H9 (cell line): Measurements from ENCODE around the gene FAM32A. TPM values are rescaled to one million over a fixed set of nuclear protein-coding genes. Genes with fewer than 3 reads are reported as not detected.

Experiments
- DNase-seq: peaks from one replicate; pipeline ENCODE4 v3.0.0-alpha.2; 2017
- H2AFZ ChIP-seq: one replicate; pipeline ENCODE4 v1.6.1; 2013; ENCODE audit warnings: mild to moderate bottlenecking, low read length, control low read depth, moderate library complexity
- H2AK5ac ChIP-seq: 2 replicates; pipeline ENCODE4 v1.6.1; 2013; ENCODE audit warnings: low read length, control low read depth, mixed read lengths; ENCODE audit not compliant: insufficient read length
- H2BK120ac ChIP-seq: one replicate; pipeline ENCODE4 v1.6.1; 2013; ENCODE audit warnings: low read depth, mild to moderate bottlenecking, low read length, control low read depth, inconsistent platforms; ENCODE audit not compliant: poor library complexity, severe bottlenecking
- H2BK12ac ChIP-seq: 2 replicates; pipeline ENCODE4 v1.6.1; 2013; ENCODE audit warnings: low read length, control low read depth, mixed read lengths, low read depth; ENCODE audit not compliant: insufficient read length
- H2BK15ac ChIP-seq: 2 replicates; pipeline ENCODE4 v1.6.1; 2013; ENCODE audit warnings: low read depth, low read length, control low read depth
- H2BK20ac ChIP-seq: one replicate; pipeline ENCODE4 v1.6.1; 2013; ENCODE audit warnings: low read depth, mild to moderate bottlenecking, low read length, control low read depth, inconsistent platforms; ENCODE audit not compliant: poor library complexity, severe bottlenecking
- H2BK5ac ChIP-seq: 2 replicates; pipeline ENCODE4 v1.6.1; 2013; ENCODE audit warnings: low read length, control low read depth, mixed read lengths; ENCODE audit not compliant: insufficient read length
- H3K14ac ChIP-seq: 2 replicates; pipeline ENCODE4 v1.6.1; 2013; ENCODE audit warnings: low read length, control low read depth; ENCODE audit not compliant: insufficient read depth
- H3K18ac ChIP-seq: 2 replicates; pipeline ENCODE4 v1.6.1; 2013; ENCODE audit warnings: low read depth, mild to moderate bottlenecking, mixed read lengths, low read length, control low read depth; ENCODE audit not compliant: insufficient read length
- H3K23ac ChIP-seq: 2 replicates; pipeline ENCODE4 v1.6.1; 2013; ENCODE audit warnings: low read length, control low read depth, mixed read lengths, low read depth; ENCODE audit not compliant: insufficient read length
- H3K23me2 ChIP-seq: 2 replicates; pipeline ENCODE4 v1.6.1; 2013; ENCODE audit warnings: low read depth, mild to moderate bottlenecking, mixed read lengths, low read length, control low read depth; ENCODE audit not compliant: insufficient read length, poor library complexity, severe bottlenecking
- H3K27ac ChIP-seq: 2 replicates; pipeline ENCODE4 v1.5.1; 2013; ENCODE audit warnings: low read length, control low read depth, mixed read lengths, low read depth; ENCODE audit not compliant: insufficient read length
- H3K27me3 ChIP-seq: 2 replicates; pipeline ENCODE4 v1.6.1; 2013; ENCODE audit warnings: low read length, control low read depth, inconsistent platforms; ENCODE audit not compliant: insufficient read depth
- H3K4ac ChIP-seq: 2 replicates; pipeline ENCODE4 v1.6.1; 2013; ENCODE audit warnings: low read depth, mild to moderate bottlenecking, control low read depth, inconsistent platforms, low read length, moderate library complexity
- H3K4me1 ChIP-seq: 2 replicates; pipeline ENCODE4 v1.6.1; 2013; ENCODE audit warnings: low read length, control low read depth, inconsistent platforms; ENCODE audit not compliant: insufficient read depth
- H3K4me2 ChIP-seq: 2 replicates; pipeline ENCODE4 v1.6.1; 2013; ENCODE audit warnings: low read length, control low read depth, mixed read lengths; ENCODE audit not compliant: insufficient read length, insufficient read depth
- H3K56ac ChIP-seq: 2 replicates; pipeline ENCODE4 v1.6.1; 2013; ENCODE audit warnings: low read depth, mild to moderate bottlenecking, mixed read lengths, low read length, control low read depth; ENCODE audit not compliant: insufficient read length
- H3K79me1 ChIP-seq: 2 replicates; pipeline ENCODE4 v1.6.1; 2013; ENCODE audit warnings: low read depth, mild to moderate bottlenecking, moderate library complexity, low read length, control low read depth, inconsistent platforms; ENCODE audit not compliant: insufficient read depth, poor library complexity, severe bottlenecking
- H3K79me2 ChIP-seq: 2 replicates; pipeline ENCODE4 v1.6.1; 2013; ENCODE audit warnings: low read length, control low read depth, inconsistent platforms; ENCODE audit not compliant: insufficient read depth
- H3K9ac ChIP-seq: 2 replicates; pipeline ENCODE4 v1.6.1; 2013; ENCODE audit warnings: low read length, control low read depth, mixed read lengths; ENCODE audit not compliant: insufficient read length; ENCODE audit errors: extremely low read depth
- H3K9me3 ChIP-seq: one replicate; pipeline ENCODE4 v1.6.1; 2013; ENCODE audit warnings: low read depth, low read length, inconsistent platforms; ENCODE audit not compliant: control insufficient read depth
- H3T11ph ChIP-seq: one replicate; pipeline ENCODE4 v1.6.1; 2013; ENCODE audit warnings: mild to moderate bottlenecking, low read length, control low read depth, inconsistent platforms
- H4K20me1 ChIP-seq: one replicate; pipeline ENCODE4 v1.6.1; 2013; ENCODE audit not compliant: control insufficient read depth, insufficient read length, insufficient read depth
- H4K5ac ChIP-seq: 2 replicates; pipeline ENCODE4 v1.6.1; 2013; ENCODE audit warnings: low read depth, mild to moderate bottlenecking, mixed read lengths, low read length, control low read depth; ENCODE audit not compliant: insufficient read length
- H4K8ac ChIP-seq: replicated peaks from 2 replicates; pipeline ENCODE4 v1.6.1; 2013; ENCODE audit warnings: low read length, control low read depth, mixed read lengths, low read depth; ENCODE audit not compliant: insufficient read length
- H4K91ac ChIP-seq: 2 replicates; pipeline ENCODE4 v1.6.1; 2013; ENCODE audit warnings: low read depth, mild to moderate bottlenecking, moderate library complexity, mixed read lengths, low read length, control low read depth; ENCODE audit not compliant: insufficient read length
- H3K27ac Mint-ChIP-seq, 3 experiments: 2 replicates in 2 of 3; 3 replicates in 1 of 3; pipeline ENCODE4 v1.8.0; 2020 to 2021; ENCODE audit warnings: mixed read lengths in 3 of 3, mild to moderate bottlenecking in 1 of 3, moderate library complexity in 1 of 3
- H3K27me3 Mint-ChIP-seq: 2 replicates; pipeline ENCODE4 v1.8.0; 2021; ENCODE audit warnings: low read depth, mild to moderate bottlenecking, moderate library complexity, mixed read lengths
- H3K36me3 Mint-ChIP-seq, 3 experiments: 2 replicates in 2 of 3; 3 replicates in 1 of 3; pipeline ENCODE4 v1.8.0; 2020 to 2021; ENCODE audit warnings: low read depth in 3 of 3, mixed read lengths in 3 of 3; ENCODE audit not compliant: insufficient read depth in 1 of 3
- H3K4me1 Mint-ChIP-seq, 2 experiments: 2 replicates each; pipeline ENCODE4 v1.8.0; 2020; ENCODE audit warnings: mixed read lengths in 2 of 2
- H3K4me3 Mint-ChIP-seq, 2 experiments: 2 replicates in 1 of 2; 3 replicates in 1 of 2; pipeline ENCODE4 v1.8.0; 2020 to 2021; ENCODE audit warnings: mild to moderate bottlenecking in 2 of 2, mixed read lengths in 2 of 2, moderate library complexity in 1 of 2
- H3K9me3 Mint-ChIP-seq, 2 experiments: 2 replicates in 1 of 2; 3 replicates in 1 of 2; pipeline ENCODE4 v1.8.0; 2020; ENCODE audit warnings: mild to moderate bottlenecking in 2 of 2, mixed read lengths in 2 of 2, moderate library complexity in 1 of 2
- CTCF ChIP-seq: fragments of 200-600 bp; sonication (generic); conservative IDR thresholded peaks from 3 replicates; pipeline ENCODE4 v1.8.0; 2021; ENCODE audit warnings: antibody characterized with exemption, mild to moderate bottlenecking
- WGBS: extraction: QIAGEN DNeasy Blood & Tissue Kit; methylation state at CpG from one replicate; pipeline ENCODE4 v1.1.7; 2013; ENCODE audit warnings: missing lambda C conversion rate, low lambda C conversion rate, mixed read lengths; ENCODE audit not compliant: insufficient read length; ENCODE audit errors: extremely low coverage; 5-methylcytosine and 5-hydroxymethylcytosine counted together
- total RNA-seq: library from RNA; stranded (reverse); gene quantifications from 2 replicates; pipeline ENCODE4 v1.2.1, GENCODE V29; 2021

FAM32A gene
- total RNA-seq, 1 experiment from 2014 or later: 91.9 TPM

DNA sequence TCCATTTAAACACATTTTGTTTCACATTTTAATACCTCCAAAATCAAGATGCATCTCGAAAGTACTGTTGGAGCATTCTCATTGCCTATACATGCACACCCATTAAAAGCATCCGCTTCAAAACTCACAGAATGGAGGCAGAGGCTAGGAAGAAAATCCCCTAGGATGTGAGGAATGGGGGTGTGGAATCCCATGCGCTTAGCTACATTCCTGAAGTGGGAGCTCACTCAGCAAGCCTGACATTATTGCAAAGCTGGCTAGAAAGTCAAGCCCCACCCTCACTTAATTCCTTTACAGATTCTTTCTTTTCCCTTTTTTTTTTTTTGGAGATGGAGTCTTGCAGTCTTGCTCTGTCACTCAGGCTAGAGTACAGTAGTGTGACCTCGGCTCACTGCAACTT, 4.6 kb upstream of the FAM32A start:
- Histone ChIP-seq H3K23me2 (no peaks in the 10 kb centered on the region), H3K79me1 (no peaks in the 10 kb centered on the region), H2BK120ac (no peak overlapping the region), H2AK5ac (no peak overlapping the region), H3K4me2 (no peak overlapping the region), H3K27me3 (no peaks in the 10 kb centered on the region), H3K23ac (no peak overlapping the region), H3K56ac (no peak overlapping the region), H3K18ac (no peak overlapping the region), H4K5ac (no peak overlapping the region), H3T11ph (no peak overlapping the region), H4K91ac (no peak overlapping the region), H2BK15ac (no peak overlapping the region), H3K27ac (no peak overlapping the region), H2AFZ (no peak overlapping the region), H2BK20ac (no peak overlapping the region), H3K9ac (no peak overlapping the region), H4K20me1 (no peaks in the 10 kb centered on the region), H2BK5ac (no peak overlapping the region), H3K14ac (no peak overlapping the region), H4K8ac (no peak overlapping the region), H3K9me3 (no peaks in the 10 kb centered on the region), H3K79me2 (no peaks in the 10 kb centered on the region), H3K4ac (no peak overlapping the region), H3K4me1 (no peaks in the 10 kb centered on the region), H2BK12ac (no peak overlapping the region)
- no peak overlapping the region for H3K27ac Mint-ChIP-seq
- H3K27me3 Mint-ChIP-seq: peaks cover 12% of the 10 kb centered on the region
- H3K9me3 Mint-ChIP-seq: peaks cover 0 to 8% of the 10 kb centered on the region in 2 experiments; a peak in 3 of 5 replicates
- WGBS: no CpG with 5 or more reads among the region's 4 CpGs
- H3K36me3 Mint-ChIP-seq: peaks cover 4 to 5% (median 4%) of the 10 kb centered on the region in 3 experiments; a peak in 5 of 7 replicates
- H3K4me3 Mint-ChIP-seq: no peak overlapping the region
- no peak for DNase-seq
- TF ChIP-seq CTCF: no peak
- 0 out of 4 replicates have a peak, but pooled peaks cover 0 to 2% of the 10 kb centered on the region in 2 experiments for H3K4me1 Mint-ChIP-seq
